ENCODE results near the gene FLNC.

GRCh38 chr7:128878226-128879105, 48.3 kb downstream of the FLNC start:
- TF ChIP-seq POLR2A (IDR thresholded peaks at IDR 0.05) (no peak), POLR2AphosphoS5 (IDR thresholded peaks at IDR 0.05) (no peak)
